Karpas-422 (cell line): ENCODE measurements around the gene ARL6IP5. TPM values are rescaled to one million over a fixed set of nuclear protein-coding genes. Genes with fewer than 3 reads are reported as not detected.

ENCODE experiments used
- DNase-seq: peaks from one replicate; pipeline ENCODE4 v3.0.0-alpha.2; 2015
- H2AFZ ChIP-seq: fragments of 200-600 bp; sonication (generic); 2 replicates; pipeline ENCODE4 v1.6.1; 2014; ENCODE audit warnings: antibody characterized with exemption, low read length, mixed read lengths
- H3K27ac ChIP-seq: fragments of 200-600 bp; sonication (generic); 2 replicates; pipeline ENCODE4 v1.5.1; 2014; ENCODE audit warnings: mild to moderate bottlenecking, low read length, moderate library complexity
- H3K27me3 ChIP-seq: fragments of 200-600 bp; sonication (generic); 2 replicates; pipeline ENCODE4 v1.6.1; 2014; ENCODE audit warnings: low read length, mixed read lengths
- H3K36me3 ChIP-seq: fragments of 200-600 bp; sonication (generic); 2 replicates; pipeline ENCODE4 v1.6.1; 2014; ENCODE audit warnings: low read length, mixed read lengths; ENCODE audit not compliant: insufficient read depth
- H3K4me1 ChIP-seq: fragments of 200-600 bp; sonication (generic); 2 replicates; pipeline ENCODE4 v1.6.1; 2014; ENCODE audit warnings: mild to moderate bottlenecking, low read length, mixed read lengths
- H3K4me2 ChIP-seq: fragments of 200-600 bp; sonication (generic); 2 replicates; pipeline ENCODE4 v1.6.1; 2014; ENCODE audit warnings: low read length, low read depth, mild to moderate bottlenecking; ENCODE audit not compliant: poor library complexity, severe bottlenecking
- H3K4me3 ChIP-seq: fragments of 200-600 bp; sonication (generic); 2 replicates; pipeline ENCODE4 v1.5.1; 2014; ENCODE audit warnings: mild to moderate bottlenecking, antibody characterized with exemption, low read length, mixed read lengths
- H3K79me2 ChIP-seq: fragments of 200-600 bp; sonication (generic); 2 replicates; pipeline ENCODE4 v1.6.1; 2014; ENCODE audit warnings: mild to moderate bottlenecking, low read length, mixed read lengths
- H3K9ac ChIP-seq: fragments of 200-600 bp; sonication (generic); 2 replicates; pipeline ENCODE4 v1.6.0; 2014; ENCODE audit warnings: low read length
- H3K9me2 ChIP-seq: fragments of 200-600 bp; sonication (generic), shearing (Covaris generic); replicated peaks from 2 replicates; pipeline ENCODE4 v1.6.0; 2014; ENCODE audit warnings: mild to moderate bottlenecking, low read length, moderate library complexity; ENCODE audit not compliant: insufficient read depth
- H3K9me3 ChIP-seq: fragments of 300-700, 200-600 bp; sonication (generic); 2 replicates; pipeline ENCODE4 v1.6.1; 2014; ENCODE audit warnings: low read length, mixed read lengths
- H4K20me1 ChIP-seq: fragments of 200-600 bp; sonication (generic); 2 replicates; pipeline ENCODE4 v1.6.1; 2014; ENCODE audit warnings: mild to moderate bottlenecking, antibody characterized with exemption, low read length, low read depth; ENCODE audit not compliant: insufficient read depth
- total RNA-seq: library from RNA; depleted of rRNA; stranded (reverse); fragments of >200 nt; shearing (Covaris generic); gene quantifications from 2 replicates; pipeline ENCODE4 v1.2.3, GENCODE V29; 2014; ENCODE audit warnings: low replicate concordance

Gene ARL6IP5
- total RNA-seq, 1 experiment from 2014 or later, result 40.7 TPM

- peak overlapping the region; percentile 43; the same call in 1 of the 2 replicates for H2AFZ ChIP-seq
- H3K4me1 ChIP-seq, result peaks cover 3% of the 10 kb centered on the region
- no peaks in the 10 kb centered on the region for H3K36me3 ChIP-seq
- peak overlapping the region; percentile 19 for H3K4me2 ChIP-seq
- no peaks in the 10 kb centered on the region for H4K20me1 ChIP-seq
- no peak overlapping the region for H3K9ac ChIP-seq
- no peak overlapping the region for H3K4me3 ChIP-seq
- no peaks in the 10 kb centered on the region for H3K27me3 ChIP-seq
- no peaks in the 10 kb centered on the region for H3K79me2 ChIP-seq
- no peak for DNase-seq
- no peak overlapping the region for H3K27ac ChIP-seq
- H3K9me3 ChIP-seq, result no peaks in the 10 kb centered on the region
- H3K9me2 ChIP-seq, result no peaks in the 10 kb centered on the region
Observed at GRCh38 chr3:69121950-69122349, 37.2 kb downstream of the ARL6IP5 start.

DNA sequence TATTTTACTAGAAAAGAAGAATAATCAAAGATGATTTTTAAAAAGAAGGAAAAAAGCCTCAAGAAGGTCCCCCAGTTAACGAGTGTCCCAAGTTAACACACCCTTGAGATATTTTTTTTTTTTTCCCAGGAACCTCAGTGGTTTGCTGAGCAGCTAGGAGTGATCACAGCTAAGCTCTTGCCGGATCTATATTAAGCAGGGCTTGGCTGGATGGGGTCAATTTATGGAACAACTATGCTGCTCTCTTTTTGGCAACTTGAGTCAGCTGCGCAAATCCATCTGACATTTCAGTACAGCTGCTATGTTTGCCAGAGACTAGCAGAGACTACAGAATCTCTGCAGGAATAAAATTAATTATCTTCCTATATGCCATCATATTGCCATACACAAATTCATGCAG lies 37.7 kb downstream of the ARL6IP5 start, which contains the start of gene LMOD3:
Gene LMOD3 (minus strand): TSS at position 193 of the 400 bp plus-strand sequence. CDS start 209 bp downstream, outside the sequence.
- Histone ChIP-seq H3K4me2 (peak within 1 kb of the TSS; percentile 19), H3K9ac (no peak within 1 kb of the TSS), H3K9me2 (no peaks in the 10 kb centered on the region), H3K36me3 (no peaks in the 10 kb centered on the region), H3K27ac (no peak within 1 kb of the TSS), H2AFZ (peak within 1 kb of the TSS; percentile 43; the same call in 1 of the 2 replicates), H3K4me3 (no peak within 1 kb of the TSS), H3K27me3 (no peaks in the 10 kb centered on the region), H3K79me2 (no peaks in the 10 kb centered on the region), H3K4me1 (peaks cover 3% of the 10 kb centered on the region), H4K20me1 (no peaks in the 10 kb centered on the region), H3K9me3 (no peaks in the 10 kb centered on the region)
- no peak for DNase-seq

GRCh38 chr3:69126216-69126615 lies 41.5 kb downstream of the ARL6IP5 start:
- Histone ChIP-seq H2AFZ (no peak overlapping the region), H3K27me3 (no peaks in the 10 kb centered on the region), H3K4me1 (peaks cover 3% of the 10 kb centered on the region), H3K27ac (no peak overlapping the region), H3K9me2 (no peaks in the 10 kb centered on the region), H3K36me3 (no peaks in the 10 kb centered on the region), H3K79me2 (no peaks in the 10 kb centered on the region), H3K4me3 (no peak overlapping the region), H3K9ac (no peak overlapping the region), H3K4me2 (no peak overlapping the region), H3K9me3 (no peaks in the 10 kb centered on the region), H4K20me1 (no peaks in the 10 kb centered on the region)
- no peak for DNase-seq

DNA sequence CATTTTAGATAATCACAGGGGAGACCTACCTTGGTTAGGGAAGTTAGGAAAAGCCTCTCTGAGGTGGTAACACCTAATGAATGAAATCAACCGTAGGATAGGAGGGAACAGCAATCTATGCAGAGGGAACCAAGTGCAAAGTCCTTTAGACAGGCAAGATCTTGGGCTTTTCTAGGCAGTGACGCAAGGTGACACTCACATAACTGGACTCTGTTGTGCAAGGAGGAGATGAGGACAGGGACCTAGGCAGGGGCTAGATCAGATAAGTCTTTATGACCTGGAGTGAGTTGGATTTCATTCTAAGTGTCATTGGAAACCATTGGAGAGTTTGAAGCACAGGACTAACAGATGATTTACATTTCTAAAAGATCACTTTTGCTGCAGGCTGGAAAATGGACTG lies 42.3 kb downstream of the ARL6IP5 start:
- Histone ChIP-seq H3K9me2 (no peaks in the 10 kb centered on the region), H2AFZ (no peak overlapping the region), H3K4me1 (peaks cover under 1% of the 10 kb centered on the region), H3K4me3 (no peak overlapping the region), H3K27me3 (no peaks in the 10 kb centered on the region), H3K9me3 (no peaks in the 10 kb centered on the region), H4K20me1 (no peaks in the 10 kb centered on the region), H3K79me2 (no peaks in the 10 kb centered on the region), H3K4me2 (no peak overlapping the region), H3K9ac (no peak overlapping the region), H3K27ac (no peak overlapping the region), H3K36me3 (no peaks in the 10 kb centered on the region)
- no peak for DNase-seq

DNA sequence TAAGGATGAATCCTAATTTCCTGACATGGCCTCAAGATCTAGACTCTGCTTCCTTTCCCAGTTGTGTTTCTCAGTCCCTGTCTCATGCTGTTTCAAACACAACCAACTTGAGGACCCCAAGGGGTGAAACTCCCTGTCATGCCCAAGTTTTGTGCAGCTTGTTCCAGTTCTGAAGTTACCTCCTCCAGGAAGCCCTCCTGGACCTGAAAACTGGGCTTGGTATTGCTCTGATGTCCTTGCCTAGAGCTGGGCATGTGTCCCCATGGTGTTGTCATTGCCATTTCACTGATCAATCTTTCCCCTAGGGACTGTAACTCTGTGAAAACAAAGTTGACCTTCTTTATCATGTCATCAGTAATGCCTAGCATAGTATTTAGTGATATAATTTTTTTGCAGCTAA lies 43.8 kb downstream of the ARL6IP5 start:
- Histone ChIP-seq H3K36me3 (no peaks in the 10 kb centered on the region), H3K4me1 (no peaks in the 10 kb centered on the region), H3K9me3 (no peaks in the 10 kb centered on the region), H3K9ac (no peak overlapping the region), H3K79me2 (no peaks in the 10 kb centered on the region), H3K4me2 (no peak overlapping the region), H4K20me1 (no peaks in the 10 kb centered on the region), H3K27ac (no peak overlapping the region), H3K4me3 (no peak overlapping the region), H2AFZ (no peak overlapping the region), H3K9me2 (no peaks in the 10 kb centered on the region), H3K27me3 (no peaks in the 10 kb centered on the region)
- no peak for DNase-seq

DNA sequence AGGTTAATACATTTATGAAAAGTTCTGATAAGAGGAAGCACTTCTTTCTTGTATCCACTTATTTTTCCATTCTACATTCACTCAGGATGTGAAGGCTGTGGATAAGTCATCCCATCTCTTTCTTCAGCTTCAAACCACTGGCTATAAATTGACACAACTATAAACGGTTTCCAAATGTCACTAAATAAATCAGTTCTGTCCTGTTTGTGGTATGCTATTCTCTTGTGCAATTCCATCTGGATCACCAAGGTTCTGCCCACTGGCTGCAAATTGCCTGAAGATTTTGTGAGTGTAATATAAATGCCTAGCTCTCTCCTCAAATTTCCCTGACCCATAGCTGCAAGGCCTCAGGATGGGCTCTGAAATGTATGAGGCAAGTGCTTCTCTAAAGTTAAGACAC lies 44.8 kb downstream of the ARL6IP5 start:
- DNase-seq, result no peak
- H3K9ac ChIP-seq, result no peak overlapping the region
- H3K36me3 ChIP-seq, result no peaks in the 10 kb centered on the region
- no peaks in the 10 kb centered on the region for H3K4me1 ChIP-seq
- no peak overlapping the region for H3K4me2 ChIP-seq
- no peaks in the 10 kb centered on the region for H3K9me3 ChIP-seq
- H3K27ac ChIP-seq, result no peak overlapping the region
- H3K27me3 ChIP-seq, result no peaks in the 10 kb centered on the region
- H3K9me2 ChIP-seq, result no peaks in the 10 kb centered on the region
- no peak overlapping the region for H2AFZ ChIP-seq
- H4K20me1 ChIP-seq, result no peaks in the 10 kb centered on the region
- no peaks in the 10 kb centered on the region for H3K79me2 ChIP-seq
- no peak overlapping the region for H3K4me3 ChIP-seq

DNA sequence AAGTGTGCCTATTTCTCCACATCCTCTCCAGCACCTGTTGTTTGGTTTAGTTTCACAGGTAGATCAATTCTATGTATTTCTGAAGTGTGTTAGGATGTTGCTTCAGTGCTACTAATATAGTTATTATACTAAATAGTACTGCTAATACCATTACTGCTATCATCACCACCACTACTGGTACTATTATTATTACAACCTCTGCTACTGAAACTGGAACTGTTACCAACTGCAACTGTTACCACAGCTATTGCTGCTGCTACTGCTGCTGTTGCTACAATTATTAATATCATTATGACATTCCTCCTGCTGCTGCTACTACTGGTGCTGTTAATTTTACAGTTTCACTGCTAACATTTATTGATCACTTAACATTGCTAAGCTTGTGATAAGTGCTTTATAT lies 46.0 kb downstream of the ARL6IP5 start:
- Histone ChIP-seq H3K4me1 (no peaks in the 10 kb centered on the region), H2AFZ (no peak overlapping the region), H3K4me2 (no peak overlapping the region), H3K9me2 (no peaks in the 10 kb centered on the region), H3K27me3 (no peaks in the 10 kb centered on the region), H3K9me3 (no peaks in the 10 kb centered on the region), H3K79me2 (no peaks in the 10 kb centered on the region), H3K27ac (no peak overlapping the region), H3K4me3 (no peak overlapping the region), H3K9ac (no peak overlapping the region), H3K36me3 (no peaks in the 10 kb centered on the region), H4K20me1 (no peaks in the 10 kb centered on the region)
- DNase-seq, result no peak

GRCh38 chr3:69137005-69137404 lies 52.3 kb downstream of the ARL6IP5 start:
- Histone ChIP-seq H3K36me3 (no peaks in the 10 kb centered on the region), H3K27ac (no peak overlapping the region), H3K4me1 (no peaks in the 10 kb centered on the region), H3K9me3 (no peaks in the 10 kb centered on the region), H3K9me2 (no peaks in the 10 kb centered on the region), H3K4me3 (no peak overlapping the region), H3K9ac (no peak overlapping the region), H3K79me2 (no peaks in the 10 kb centered on the region), H2AFZ (no peak overlapping the region), H4K20me1 (no peaks in the 10 kb centered on the region), H3K4me2 (no peak overlapping the region), H3K27me3 (no peaks in the 10 kb centered on the region)
- DNase-seq, result no peak

DNA sequence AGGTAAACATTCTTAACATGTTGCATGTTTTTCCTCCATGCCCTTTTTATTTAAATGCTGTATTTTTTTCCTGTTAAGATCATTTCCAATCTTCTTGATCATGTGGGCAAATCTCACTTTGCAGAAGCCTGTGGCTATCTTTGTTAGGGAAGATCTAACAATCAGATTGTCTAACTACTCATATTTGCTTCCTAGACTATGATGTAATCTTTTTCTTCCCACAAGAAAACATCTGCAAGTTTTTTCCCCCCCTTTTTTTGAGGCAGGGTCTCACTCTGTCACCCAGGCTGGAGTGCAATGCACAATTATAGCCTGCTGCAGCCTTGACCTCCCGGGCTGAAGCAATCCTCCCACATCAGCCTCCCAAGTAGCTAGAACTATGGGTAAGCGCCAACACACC lies 52.7 kb downstream of the ARL6IP5 start:
- no peak for DNase-seq

More for the DNA sequence above, 52.7 kb downstream of the ARL6IP5 start:
- Histone ChIP-seq H3K36me3 (no peaks in the 10 kb centered on the region), H3K4me3 (no peak overlapping the region), H3K79me2 (no peaks in the 10 kb centered on the region), H3K9ac (no peak overlapping the region), H3K9me3 (no peaks in the 10 kb centered on the region), H3K4me1 (no peaks in the 10 kb centered on the region), H3K4me2 (no peak overlapping the region), H4K20me1 (no peaks in the 10 kb centered on the region), H3K27me3 (no peaks in the 10 kb centered on the region), H3K9me2 (no peaks in the 10 kb centered on the region), H3K27ac (no peak overlapping the region), H2AFZ (no peak overlapping the region)
